NB4 (cell line): ENCODE data around the gene RAET1L.

Experiments used
- POLR2A ChIP-seq: IDR thresholded peaks from 2 replicates; pipeline ENCODE4 v1.6.1; 2011; ENCODE audit warnings: mild to moderate bottlenecking; ENCODE audit not compliant: insufficient read length; ENCODE audit errors: extremely low read depth
- TF ChIP-seq, protein P1 (sequence below): IDR thresholded peaks from one replicate; pipeline ENCODE4 v1.5.1; 2012; ENCODE audit warnings: low read depth, low read length
- TF ChIP-seq, protein P2 (sequence below): IDR thresholded peaks from 2 replicates; pipeline ENCODE4 v1.6.1; 2011; ENCODE audit warnings: low read depth, low read length

DNA sequence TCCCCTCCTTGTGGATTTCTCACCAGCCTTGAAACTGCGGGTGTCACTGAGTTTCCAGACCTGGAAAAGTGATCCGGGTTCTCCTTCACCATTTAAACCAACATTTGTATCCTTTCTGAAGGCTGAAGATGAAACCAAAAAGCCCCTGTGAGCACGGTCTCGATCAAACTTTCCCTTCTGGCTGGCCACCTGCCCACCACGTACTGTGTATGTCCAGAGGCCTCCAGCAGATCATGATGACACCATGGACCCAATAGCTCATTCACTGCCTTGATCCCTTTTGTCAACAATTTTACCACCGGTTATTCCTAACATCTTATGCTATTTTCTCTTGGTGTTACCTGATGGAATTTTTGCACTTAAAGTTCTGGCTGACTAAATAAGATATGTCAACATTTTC is 46.0 kb downstream of the RAET1L start:
- TF ChIP-seq POLR2A: no peak
- TF ChIP-seq, protein P1, sequence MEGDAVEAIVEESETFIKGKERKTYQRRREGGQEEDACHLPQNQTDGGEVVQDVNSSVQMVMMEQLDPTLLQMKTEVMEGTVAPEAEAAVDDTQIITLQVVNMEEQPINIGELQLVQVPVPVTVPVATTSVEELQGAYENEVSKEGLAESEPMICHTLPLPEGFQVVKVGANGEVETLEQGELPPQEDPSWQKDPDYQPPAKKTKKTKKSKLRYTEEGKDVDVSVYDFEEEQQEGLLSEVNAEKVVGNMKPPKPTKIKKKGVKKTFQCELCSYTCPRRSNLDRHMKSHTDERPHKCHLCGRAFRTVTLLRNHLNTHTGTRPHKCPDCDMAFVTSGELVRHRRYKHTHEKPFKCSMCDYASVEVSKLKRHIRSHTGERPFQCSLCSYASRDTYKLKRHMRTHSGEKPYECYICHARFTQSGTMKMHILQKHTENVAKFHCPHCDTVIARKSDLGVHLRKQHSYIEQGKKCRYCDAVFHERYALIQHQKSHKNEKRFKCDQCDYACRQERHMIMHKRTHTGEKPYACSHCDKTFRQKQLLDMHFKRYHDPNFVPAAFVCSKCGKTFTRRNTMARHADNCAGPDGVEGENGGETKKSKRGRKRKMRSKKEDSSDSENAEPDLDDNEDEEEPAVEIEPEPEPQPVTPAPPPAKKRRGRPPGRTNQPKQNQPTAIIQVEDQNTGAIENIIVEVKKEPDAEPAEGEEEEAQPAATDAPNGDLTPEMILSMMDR: no peak
- TF ChIP-seq, protein P2, sequence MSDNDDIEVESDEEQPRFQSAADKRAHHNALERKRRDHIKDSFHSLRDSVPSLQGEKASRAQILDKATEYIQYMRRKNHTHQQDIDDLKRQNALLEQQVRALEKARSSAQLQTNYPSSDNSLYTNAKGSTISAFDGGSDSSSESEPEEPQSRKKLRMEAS: no peak
